NCI-H526 (cell line): ENCODE results near the gene DAAM1.

Experiments used
- DNase-seq, 2 experiments: peaks; one replicate each; lab custom pipeline; 2025; lab: John Stamatoyannopoulos, UW

Gene DAAM1

GRCh38 chr14:59362513-59362912 is 174.0 kb downstream of the DAAM1 start:
- DNase-seq = no peak

- DNase-seq = no peak
Observed at GRCh38 chr14:59363531-59364226, 175.2 kb downstream of the DAAM1 start.

- DNase-seq = no peak
Observed at GRCh38 chr14:59370158-59370742, 181.8 kb downstream of the DAAM1 start.

GRCh38 chr14:59371771-59372170 is 183.3 kb downstream of the DAAM1 start:
- no peak for DNase-seq

GRCh38 chr14:59374048-59374447 is 185.6 kb downstream of the DAAM1 start:
- peak in 1 of 2 experiments; percentile 9 for DNase-seq

- DNase-seq = no peak
Observed at GRCh38 chr14:59376686-59377085, 188.2 kb downstream of the DAAM1 start.

GRCh38 chr14:59377491-59377890 is 189.0 kb downstream of the DAAM1 start:
- no peak for DNase-seq

GRCh38 chr14:59377991-59378601 is 189.6 kb downstream of the DAAM1 start:
- no peak for DNase-seq

GRCh38 chr14:59389936-59390335 is 201.5 kb downstream of the DAAM1 start:
- DNase-seq = no peak

- DNase-seq = no peak
Observed at GRCh38 chr14:59391388-59391787, 202.9 kb downstream of the DAAM1 start.

- DNase-seq = no peak
Observed at GRCh38 chr14:59394268-59394667, 205.8 kb downstream of the DAAM1 start.

GRCh38 chr14:59395672-59396071 is 207.2 kb downstream of the DAAM1 start:
- no peak for DNase-seq

GRCh38 chr14:59398841-59399240 is 210.4 kb downstream of the DAAM1 start:
- no peak for DNase-seq

- DNase-seq = no peak
Observed at GRCh38 chr14:59406454-59407245, 218.2 kb downstream of the DAAM1 start.

- DNase-seq = no peak
Observed at GRCh38 chr14:59407246-59408010, 219.0 kb downstream of the DAAM1 start.

- DNase-seq = no peak
Observed at GRCh38 chr14:59415836-59416602, 227.6 kb downstream of the DAAM1 start.

- no peak for DNase-seq
Observed at GRCh38 chr14:59417311-59417710, 228.8 kb downstream of the DAAM1 start.

GRCh38 chr14:59419303-59419702 is 230.8 kb downstream of the DAAM1 start:
- DNase-seq = no peak
